ENCODE data around the gene WWOX.

DNA sequence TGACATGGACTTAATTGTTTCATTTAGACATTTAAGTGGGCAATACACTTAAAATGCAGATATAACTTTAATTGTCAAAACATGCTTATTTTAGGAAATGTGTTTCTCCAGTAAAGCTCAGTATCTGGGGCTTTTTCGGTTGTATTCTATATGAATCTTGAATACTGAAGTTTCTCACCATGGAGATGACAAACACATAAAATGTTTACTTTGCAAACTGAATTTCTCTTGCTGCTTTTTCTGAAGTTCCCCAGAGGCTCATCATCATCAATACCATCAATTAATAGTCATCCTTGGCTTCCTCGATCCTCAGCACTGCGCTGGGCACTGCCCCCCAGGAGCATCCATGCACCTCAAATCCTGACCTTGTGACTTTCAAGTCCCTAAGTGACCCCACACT is 227.3 kb downstream of the WWOX start:
- no peak for TF ChIP-seq CTCF (IDR thresholded peaks at IDR 0.05 in 8 of 11, conservative IDR thresholded peaks at IDR 0.05 in 3 of 11)
- TF ChIP-seq POLR2AphosphoS5 (IDR thresholded peaks at IDR 0.05): no peak
- no peak for TF ChIP-seq POLR2A (IDR thresholded peaks at IDR 0.05)
